ENCODE data around the gene KRT39.

DNA sequence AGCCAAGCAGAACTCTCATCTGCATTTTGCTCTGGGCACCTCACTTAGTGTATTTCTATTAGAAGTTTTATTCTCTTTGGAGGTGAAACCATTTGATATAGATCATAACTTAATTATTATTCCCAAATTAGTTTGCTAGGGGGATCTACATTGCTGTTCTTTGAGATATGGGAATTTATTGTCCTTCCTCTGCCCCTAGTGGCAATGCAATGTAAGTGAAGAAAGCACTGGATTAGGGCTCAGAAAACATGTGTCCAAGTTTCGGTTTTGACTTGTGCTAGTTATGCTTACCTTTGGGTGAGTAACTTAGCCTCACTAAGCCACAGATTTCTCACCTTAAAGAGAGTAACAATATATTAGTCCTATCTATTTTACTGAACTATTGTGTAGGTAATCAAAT is 2.9 kb downstream of the KRT39 start:
- TF ChIP-seq, protein P1, sequence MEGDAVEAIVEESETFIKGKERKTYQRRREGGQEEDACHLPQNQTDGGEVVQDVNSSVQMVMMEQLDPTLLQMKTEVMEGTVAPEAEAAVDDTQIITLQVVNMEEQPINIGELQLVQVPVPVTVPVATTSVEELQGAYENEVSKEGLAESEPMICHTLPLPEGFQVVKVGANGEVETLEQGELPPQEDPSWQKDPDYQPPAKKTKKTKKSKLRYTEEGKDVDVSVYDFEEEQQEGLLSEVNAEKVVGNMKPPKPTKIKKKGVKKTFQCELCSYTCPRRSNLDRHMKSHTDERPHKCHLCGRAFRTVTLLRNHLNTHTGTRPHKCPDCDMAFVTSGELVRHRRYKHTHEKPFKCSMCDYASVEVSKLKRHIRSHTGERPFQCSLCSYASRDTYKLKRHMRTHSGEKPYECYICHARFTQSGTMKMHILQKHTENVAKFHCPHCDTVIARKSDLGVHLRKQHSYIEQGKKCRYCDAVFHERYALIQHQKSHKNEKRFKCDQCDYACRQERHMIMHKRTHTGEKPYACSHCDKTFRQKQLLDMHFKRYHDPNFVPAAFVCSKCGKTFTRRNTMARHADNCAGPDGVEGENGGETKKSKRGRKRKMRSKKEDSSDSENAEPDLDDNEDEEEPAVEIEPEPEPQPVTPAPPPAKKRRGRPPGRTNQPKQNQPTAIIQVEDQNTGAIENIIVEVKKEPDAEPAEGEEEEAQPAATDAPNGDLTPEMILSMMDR (IDR thresholded peaks at IDR 0.05), result peak; percentile 7 to 54
- no peak for TF ChIP-seq EP300 (IDR thresholded peaks at IDR 0.05)

Measured in suprapubic skin (tissue), 3 donors.